GM12878 (cell line): Measurements from ENCODE around the gene ATP6V1G2. TPM values are rescaled to one million over a fixed set of nuclear protein-coding genes. Genes with fewer than 3 reads are reported as not detected.

Source experiments
- ATAC-seq: fragments of 200-7000 bp; cut with Tn5 transposase; 3 replicates; pipeline ENCODE4 v1.9.1; 2020; ENCODE audit warnings: mild to moderate bottlenecking, moderate library complexity
- BruUV-seq: library from RNA; stranded (reverse); fragments of 400-500 nt; replicated peaks from 2 replicates; lab custom pipeline; 2021; lab: Mats Ljungman, UMichigan
- CTCF ChIA-PET: fragments of 300-600 bp; sonication (Branson Sonifier 250); formaldehyde crosslinking; extraction: SDS; loops from one replicate; lab custom pipeline; 2021; ENCODE audit warnings: inconsistent platforms; lab: Yijun Ruan, JAX
- POLR2A ChIA-PET: fragments of 350-600 bp; formaldehyde crosslinking; extraction: SDS; loops from one replicate; lab custom pipeline; 2021; ENCODE audit warnings: inconsistent platforms; lab: Charles Lee
- RAD21 ChIA-PET: fragments of 300-600 bp; sonication (Branson Sonifier 250); formaldehyde crosslinking; loops from one replicate; lab custom pipeline; 2023; ENCODE audit warnings: antibody characterized with exemption; ENCODE audit not compliant: unreplicated experiment; lab: Charles Lee
- SMC1A ChIA-PET: fragments of 300-600 bp; sonication (Branson Sonifier 250); formaldehyde crosslinking; loops from one replicate; lab custom pipeline; 2023; ENCODE audit not compliant: unreplicated experiment, uncharacterized antibody; lab: Charles Lee
- DNase-seq: peaks from one replicate; pipeline ENCODE4 v3.0.0-alpha.2; 2011; ENCODE audit warnings: low read depth, low spot score
- FAIRE-seq: peaks from 3 replicates; lab custom pipeline; 2011; peaks lifted over from hg19 to GRCh38; lab: Jason Lieb, UNC
- H2AFZ ChIP-seq: 2 replicates; pipeline ENCODE4 v1.6.0; 2011; ENCODE audit warnings: low read depth, low read length, control low read depth; ENCODE audit not compliant: control insufficient read depth
- H3K27ac ChIP-seq: 2 replicates; pipeline ENCODE4 v1.5.1; 2011; ENCODE audit warnings: control low read depth; ENCODE audit not compliant: control insufficient read depth, insufficient read depth
- H3K27me3 ChIP-seq, 2 experiments: replicated peaks in 1 of 2; 2 replicates each; pipeline versions ENCODE4 v1.6.0 to v1.6.1; 2011; ENCODE audit warnings: low read length in 1 of 2; ENCODE audit not compliant: control insufficient read depth in 2 of 2, insufficient read depth in 2 of 2
- H3K36me3 ChIP-seq, 2 experiments: 2 replicates each; pipeline ENCODE4 v1.5.1; 2011; ENCODE audit warnings: low read length in 1 of 2; ENCODE audit not compliant: control insufficient read depth in 2 of 2, insufficient read depth in 2 of 2
- H3K4me1 ChIP-seq: 2 replicates; pipeline ENCODE4 v1.6.1; 2011; ENCODE audit warnings: mild to moderate bottlenecking, low read length, moderate library complexity, mixed read lengths; ENCODE audit not compliant: control insufficient read depth, insufficient read depth
- H3K4me2 ChIP-seq: 2 replicates; pipeline ENCODE4 v1.6.0; 2011; ENCODE audit warnings: control low read depth; ENCODE audit not compliant: control insufficient read depth, insufficient read depth
- H3K4me3 ChIP-seq: fragments of 200-600 bp; sonication (generic); 2 replicates; pipeline ENCODE4 v1.5.1; 2016
- H3K79me2 ChIP-seq: 2 replicates; pipeline ENCODE4 v1.6.0; 2011; ENCODE audit warnings: low read length; ENCODE audit not compliant: control insufficient read depth, insufficient read depth
- H3K9ac ChIP-seq: 2 replicates; pipeline ENCODE4 v1.8.0; 2011; ENCODE audit warnings: low read length, control low read depth, mixed read lengths; ENCODE audit not compliant: control insufficient read depth, insufficient read depth
- H3K9me3 ChIP-seq: replicated peaks from 3 replicates; pipeline ENCODE4 v1.5.1; 2011; ENCODE audit warnings: mild to moderate bottlenecking, low read length; ENCODE audit not compliant: control insufficient read depth, insufficient read depth
- H4K20me1 ChIP-seq: 2 replicates; pipeline ENCODE4 v1.6.0; 2011; ENCODE audit not compliant: control insufficient read depth, insufficient read depth
- HDAC6 ChIP-seq: fragments of 200-600 bp; sonication (generic); IDR thresholded peaks from one replicate; pipeline ENCODE4 v1.8.0; 2017; ENCODE audit warnings: antibody characterized with exemption; ENCODE audit not compliant: unreplicated experiment
- TCF12 ChIP-seq: IDR thresholded peaks from 2 replicates; pipeline ENCODE4 v1.6.1; 2011; ENCODE audit warnings: low read depth, mild to moderate bottlenecking, low read length
- YY1 ChIP-seq: IDR thresholded peaks from 2 replicates; pipeline ENCODE4 v1.6.1; 2011; ENCODE audit warnings: low read depth, mild to moderate bottlenecking, low read length
- WGBS: methylation state at CpG from one replicate; pipeline ENCODE4 v1.1.6; 2016; ENCODE audit warnings: low lambda C conversion rate; ENCODE audit not compliant: insufficient replicate concordance, insufficient coverage; ENCODE audit errors: missing lambda C conversion rate; 5-methylcytosine and 5-hydroxymethylcytosine counted together
- in situ Hi-C: fragments of 300-500 bp; cut with MboI; formaldehyde crosslinking; loops from 9 replicates; pipeline ENCODE4 v1.14.3; 2018; ENCODE audit warnings: mixed read lengths
- intact Hi-C: fragments of 100-400 bp; cut with micrococcal nuclease; formaldehyde crosslinking; loops from one replicate; pipeline ENCODE4 v1.14.2; 2022; ENCODE audit not compliant: unreplicated experiment
- polyA plus RNA-seq, 11 experiments: library from polyadenylated mRNA; depleted of rRNA in 4 of 11; unstranded in 6 of 11; stranded (reverse) in 5 of 11; fragments of >200 nt; fragmentation: Nextera tagmentation in 4 of 11; fragmentation: Illumina TruSeq in 1 of 11; extraction: Ambion mirVana in 4 of 11; extraction: Trizol in 1 of 11; gene quantifications; 1 replicate in 1 of 11; 2 replicates in 10 of 11; pipeline versions ENCODE4 v1.2.1 to v1.2.3, GENCODE V29; 2011 to 2016; ENCODE audit warnings: inconsistent platforms in 2 of 11, missing spikeins in 2 of 11, low read depth in 1 of 11
- total RNA-seq, 4 experiments: library from RNA; depleted of rRNA in 3 of 4; stranded (reverse); fragments of >200 nt in 3 of 4; fragmentation: Illumina TruSeq in 1 of 4; extraction: Trizol in 1 of 4; gene quantifications; 2 replicates each; pipeline versions ENCODE4 v1.2.1 to v1.2.3, GENCODE V29; 2013 to 2021
- TF ChIP-seq, protein P1 (sequence below): fragments of 450-650 bp; IDR thresholded peaks from 2 replicates; pipeline ENCODE4 v1.6.1; 2016; ENCODE audit warnings: mild to moderate bottlenecking
- TF ChIP-seq, protein P2 (sequence below): fragments of 450-650 bp; IDR thresholded peaks from 2 replicates; pipeline ENCODE4 v1.6.1; 2017; ENCODE audit warnings: mild to moderate bottlenecking

ATP6V1G2 gene
- total and polyA plus RNA-seq, 10 of the 15 experiments (the other 5 are each of a cell fraction or from before 2014, with no cell fraction given), result 0.45 to 8.9 (median 2.8) TPM

DNA sequence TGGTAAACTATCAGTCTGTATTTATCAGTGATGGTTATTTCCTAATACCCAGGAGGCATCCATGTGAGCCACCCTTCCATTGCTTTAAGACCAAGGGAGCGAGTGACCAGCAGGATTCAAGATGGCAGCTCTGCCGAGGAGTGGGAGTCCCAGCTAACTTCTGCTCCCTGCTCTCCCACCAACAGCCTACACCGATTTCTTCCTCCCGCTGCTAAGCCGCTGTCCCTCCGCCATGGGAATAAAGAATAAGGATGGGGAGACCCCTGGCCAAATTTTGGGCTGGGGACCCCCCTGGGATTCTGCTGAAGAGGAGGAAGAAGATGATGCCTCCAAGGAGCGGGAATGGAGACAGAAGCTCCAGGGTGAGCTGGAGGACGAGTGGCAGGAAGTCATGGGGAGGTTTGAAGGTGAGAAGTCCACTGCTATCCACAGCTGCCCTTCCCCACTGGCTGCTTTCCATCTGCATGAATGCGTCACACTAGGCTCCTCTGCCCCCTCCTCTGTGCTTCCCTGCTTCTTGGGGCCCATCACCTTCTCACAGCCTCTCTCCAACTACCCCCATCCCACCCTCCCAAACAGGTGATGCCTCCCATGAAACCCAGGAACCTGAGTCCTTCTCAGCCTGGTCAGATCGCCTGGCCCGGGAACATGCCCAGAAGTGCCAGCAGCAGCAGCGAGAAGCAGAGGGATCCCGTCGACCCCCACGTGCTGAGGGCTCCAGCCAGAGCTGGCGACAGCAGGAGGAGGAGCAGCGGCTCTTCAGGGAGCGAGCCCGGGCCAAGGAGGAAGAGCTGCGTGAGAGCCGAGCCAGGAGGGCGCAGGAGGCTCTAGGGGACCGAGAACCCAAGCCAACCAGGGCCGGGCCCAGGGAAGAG lies 11.3 kb upstream of the ATP6V1G2 start:
- H3K79me2 ChIP-seq, result peaks cover 18% of the 10 kb centered on the region
- FAIRE-seq, result no peak
- ATAC-seq, result no peak
- no peaks in the 10 kb centered on the region for H3K27me3 ChIP-seq
- H3K4me2 ChIP-seq, result peak overlapping the region; percentile 94
- BruUV-seq, result no TSS peak
- H3K9ac ChIP-seq, result peak overlapping the region; percentile 84
- ChIA-PET CTCF (interaction anchor here (0.5 to 34.8 kb wide), 8 partner anchors 10 to 1287 kb away, joined by 3 to 2098 read pairs (median 4); partner anchors contain the start of genes LST1, LTA, LTB and MDC1), RAD21 (interaction anchor here (0.6 to 15.9 kb wide), 6 partner anchors 9 to 262 kb away, joined by 3 to 620 read pairs (median 51); partner anchors contain the start of genes ATP6V1G2, LST1, LTA and LTB), SMC1A (interaction anchor here (1.6 to 34.7 kb wide), 2 partner anchors 8 to 26 kb away, joined by 5 to 1989 read pairs; partner anchors contain the start of genes LST1, LTA, LTB and NCR3), POLR2A (interaction anchor here (0.6 to 9.1 kb wide), 7 partner anchors 9 to 96 kb away, joined by 4 to 255 read pairs (median 15); partner anchors contain the start of genes LST1, LTB, NCR3 and TNF)
- WGBS, result 58% methylated on average over 23 of the region's 24 CpGs
- H3K4me3 ChIP-seq, result peak overlapping the region; percentile 55; the same call in 1 of the 2 replicates
- H3K9me3 ChIP-seq, result no peaks in the 10 kb centered on the region
- H3K4me1 ChIP-seq, result peaks cover 64% of the 10 kb centered on the region
- H3K36me3 ChIP-seq, result peaks cover 0 to 4% of the 10 kb centered on the region in 2 experiments; a peak in 2 of 4 replicates
- in situ Hi-C loops, result loop anchor here (25.0 kb wide), 2 partner anchors 1055 to 1405 kb away; partner anchors contain the start of genes BRD2 and HLA-DMA
- intact Hi-C loops, result loop anchor here (2.0 kb wide), 1 partner anchor 23 kb away; no protein-coding TSS in a partner anchor
- DNase-seq, result no peak
- H3K27ac ChIP-seq, result peak overlapping the region; percentile 99
- H4K20me1 ChIP-seq, result no peaks in the 10 kb centered on the region
- TF ChIP-seq, protein P1, sequence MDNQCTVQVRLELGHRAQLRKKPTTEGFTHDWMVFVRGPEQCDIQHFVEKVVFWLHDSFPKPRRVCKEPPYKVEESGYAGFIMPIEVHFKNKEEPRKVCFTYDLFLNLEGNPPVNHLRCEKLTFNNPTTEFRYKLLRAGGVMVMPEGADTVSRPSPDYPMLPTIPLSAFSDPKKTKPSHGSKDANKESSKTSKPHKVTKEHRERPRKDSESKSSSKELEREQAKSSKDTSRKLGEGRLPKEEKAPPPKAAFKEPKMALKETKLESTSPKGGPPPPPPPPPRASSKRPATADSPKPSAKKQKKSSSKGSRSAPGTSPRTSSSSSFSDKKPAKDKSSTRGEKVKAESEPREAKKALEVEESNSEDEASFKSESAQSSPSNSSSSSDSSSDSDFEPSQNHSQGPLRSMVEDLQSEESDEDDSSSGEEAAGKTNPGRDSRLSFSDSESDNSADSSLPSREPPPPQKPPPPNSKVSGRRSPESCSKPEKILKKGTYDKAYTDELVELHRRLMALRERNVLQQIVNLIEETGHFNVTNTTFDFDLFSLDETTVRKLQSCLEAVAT, result peak; percentile 78; the same call in 1 of the 2 replicates
- TF ChIP-seq HDAC6, result no peak
- TF ChIP-seq TCF12, result no peak
- TF ChIP-seq, protein P2, sequence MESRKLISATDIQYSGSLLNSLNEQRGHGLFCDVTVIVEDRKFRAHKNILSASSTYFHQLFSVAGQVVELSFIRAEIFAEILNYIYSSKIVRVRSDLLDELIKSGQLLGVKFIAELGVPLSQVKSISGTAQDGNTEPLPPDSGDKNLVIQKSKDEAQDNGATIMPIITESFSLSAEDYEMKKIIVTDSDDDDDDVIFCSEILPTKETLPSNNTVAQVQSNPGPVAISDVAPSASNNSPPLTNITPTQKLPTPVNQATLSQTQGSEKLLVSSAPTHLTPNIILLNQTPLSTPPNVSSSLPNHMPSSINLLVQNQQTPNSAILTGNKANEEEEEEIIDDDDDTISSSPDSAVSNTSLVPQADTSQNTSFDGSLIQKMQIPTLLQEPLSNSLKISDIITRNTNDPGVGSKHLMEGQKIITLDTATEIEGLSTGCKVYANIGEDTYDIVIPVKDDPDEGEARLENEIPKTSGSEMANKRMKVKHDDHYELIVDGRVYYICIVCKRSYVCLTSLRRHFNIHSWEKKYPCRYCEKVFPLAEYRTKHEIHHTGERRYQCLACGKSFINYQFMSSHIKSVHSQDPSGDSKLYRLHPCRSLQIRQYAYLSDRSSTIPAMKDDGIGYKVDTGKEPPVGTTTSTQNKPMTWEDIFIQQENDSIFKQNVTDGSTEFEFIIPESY, result peak; percentile 63; the same call in 1 of the 2 replicates
- 0 out of 2 replicates have a peak, but pooled peaks have one; percentile 17 for TF ChIP-seq YY1
- no peak overlapping the region for H2AFZ ChIP-seq
